ENCODE results near the gene PTGDR. TPM values are rescaled to one million over a fixed set of nuclear protein-coding genes. Genes with fewer than 3 reads are reported as not detected.

Gene PTGDR
- total RNA-seq, 1 donor from 2014 or later = 0.23 TPM

DNA sequence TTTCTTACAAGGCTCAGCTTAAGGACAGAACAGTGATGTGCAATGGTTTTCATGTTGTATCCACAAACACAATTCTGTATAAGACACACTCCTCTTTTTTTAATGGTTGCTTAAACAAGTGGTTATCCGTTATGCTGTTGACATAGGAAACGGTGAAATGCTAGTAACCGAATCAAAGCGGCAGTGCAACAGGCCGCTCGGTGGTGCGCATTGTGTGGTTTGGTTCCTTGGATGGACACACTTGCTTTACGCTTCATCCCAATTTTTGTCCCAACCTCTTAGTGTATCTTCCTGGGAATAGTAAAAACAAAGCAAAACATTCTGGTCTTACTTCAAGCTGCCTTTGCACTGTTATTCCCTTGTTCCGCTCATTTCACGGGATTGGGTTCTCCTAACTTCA is 46.0 kb downstream of the PTGDR start:
- Mint-ChIP-seq H3K4me3 (ENCODE audit: unreplicated experiment) (peak overlapping the region; percentile 82), H3K4me1 (ENCODE audit: unreplicated experiment) (peaks cover 14% of the 10 kb centered on the region), H3K27ac (ENCODE audit: unreplicated experiment) (no peak overlapping the region), H3K27me3 (ENCODE audit: unreplicated experiment) (peaks cover 17% of the 10 kb centered on the region), H3K36me3 (ENCODE audit: low read depth, unreplicated experiment) (peaks cover 9% of the 10 kb centered on the region), H3K9me3 (ENCODE audit: unreplicated experiment) (no peaks in the 10 kb centered on the region)
- no peak for TF ChIP-seq CTCF (IDR thresholded peaks at IDR 0.05; ENCODE audit: unreplicated experiment)
- no peak for DNase-seq (ENCODE audit: low spot score)

GRCh38 chr14:52313903-52314594 is 46.6 kb downstream of the PTGDR start, which contains the start of gene PTGER2:
Gene PTGER2 (plus strand): TSS chr14:52314312. CDS start chr14:52314549, 237 bp downstream.
- Mint-ChIP-seq H3K9me3 (ENCODE audit: unreplicated experiment) (no peaks in the 10 kb centered on the region), H3K4me3 (ENCODE audit: unreplicated experiment) (peak within 1 kb of the TSS; percentile 88), H3K36me3 (ENCODE audit: low read depth, unreplicated experiment) (peaks cover 9% of the 10 kb centered on the region), H3K4me1 (ENCODE audit: unreplicated experiment) (peaks cover 14% of the 10 kb centered on the region), H3K27ac (ENCODE audit: unreplicated experiment) (no peak within 1 kb of the TSS), H3K27me3 (ENCODE audit: unreplicated experiment) (peaks cover 17% of the 10 kb centered on the region)
- DNase-seq (ENCODE audit: low spot score) = peak; percentile 48
- TF ChIP-seq CTCF (IDR thresholded peaks at IDR 0.05; ENCODE audit: unreplicated experiment) = no peak

DNA sequence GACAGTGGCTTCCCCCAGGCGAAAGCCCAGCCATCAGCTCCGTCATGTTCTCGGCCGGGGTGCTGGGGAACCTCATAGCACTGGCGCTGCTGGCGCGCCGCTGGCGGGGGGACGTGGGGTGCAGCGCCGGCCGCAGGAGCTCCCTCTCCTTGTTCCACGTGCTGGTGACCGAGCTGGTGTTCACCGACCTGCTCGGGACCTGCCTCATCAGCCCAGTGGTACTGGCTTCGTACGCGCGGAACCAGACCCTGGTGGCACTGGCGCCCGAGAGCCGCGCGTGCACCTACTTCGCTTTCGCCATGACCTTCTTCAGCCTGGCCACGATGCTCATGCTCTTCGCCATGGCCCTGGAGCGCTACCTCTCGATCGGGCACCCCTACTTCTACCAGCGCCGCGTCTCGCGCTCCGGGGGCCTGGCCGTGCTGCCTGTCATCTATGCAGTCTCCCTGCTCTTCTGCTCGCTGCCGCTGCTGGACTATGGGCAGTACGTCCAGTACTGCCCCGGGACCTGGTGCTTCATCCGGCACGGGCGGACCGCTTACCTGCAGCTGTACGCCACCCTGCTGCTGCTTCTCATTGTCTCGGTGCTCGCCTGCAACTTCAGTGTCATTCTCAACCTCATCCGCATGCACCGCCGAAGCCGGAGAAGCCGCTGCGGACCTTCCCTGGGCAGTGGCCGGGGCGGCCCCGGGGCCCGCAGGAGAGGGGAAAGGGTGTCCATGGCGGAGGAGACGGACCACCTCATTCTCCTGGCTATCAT is 47.3 kb downstream of the PTGDR start:
- H3K36me3 Mint-ChIP-seq (ENCODE audit: low read depth, unreplicated experiment) = peaks cover 9% of the 10 kb centered on the region
- peak overlapping the region; percentile 88 for H3K4me3 Mint-ChIP-seq (ENCODE audit: unreplicated experiment)
- H3K27me3 Mint-ChIP-seq (ENCODE audit: unreplicated experiment) = peaks cover 17% of the 10 kb centered on the region

DNA sequence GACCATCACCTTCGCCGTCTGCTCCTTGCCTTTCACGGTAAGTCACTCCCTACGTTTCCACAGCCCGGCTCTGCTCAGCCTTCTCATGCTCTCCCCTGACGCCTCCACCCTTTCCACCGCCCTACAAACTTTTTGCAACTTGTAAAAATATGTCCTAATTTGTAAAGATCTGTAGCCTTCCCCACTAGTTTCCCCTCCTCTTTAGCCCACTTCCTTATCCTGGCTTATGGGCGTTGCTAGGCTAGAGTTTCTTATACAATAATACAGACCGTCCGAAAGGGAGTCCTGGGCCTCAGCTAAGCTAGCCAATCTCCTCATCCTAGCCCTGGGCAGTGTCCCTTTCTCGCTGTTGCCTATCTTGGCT is 47.8 kb downstream of the PTGDR start:
- DNase-seq (ENCODE audit: low spot score) = no peak
- Mint-ChIP-seq H3K36me3 (ENCODE audit: low read depth, unreplicated experiment) (peaks cover 9% of the 10 kb centered on the region), H3K4me1 (ENCODE audit: unreplicated experiment) (peaks cover 14% of the 10 kb centered on the region), H3K9me3 (ENCODE audit: unreplicated experiment) (no peaks in the 10 kb centered on the region), H3K27me3 (ENCODE audit: unreplicated experiment) (peaks cover 17% of the 10 kb centered on the region), H3K27ac (ENCODE audit: unreplicated experiment) (no peak overlapping the region), H3K4me3 (ENCODE audit: unreplicated experiment) (peak overlapping the region; percentile 88)
- no peak for TF ChIP-seq CTCF (IDR thresholded peaks at IDR 0.05; ENCODE audit: unreplicated experiment)

More for the DNA sequence above, 47.3 kb downstream of the PTGDR start:
- Mint-ChIP-seq H3K9me3 (ENCODE audit: unreplicated experiment) (no peaks in the 10 kb centered on the region), H3K4me1 (ENCODE audit: unreplicated experiment) (peaks cover 14% of the 10 kb centered on the region), H3K27ac (ENCODE audit: unreplicated experiment) (no peak overlapping the region)
- peak; percentile 26 for DNase-seq (ENCODE audit: low spot score)
- TF ChIP-seq CTCF (IDR thresholded peaks at IDR 0.05; ENCODE audit: unreplicated experiment) = no peak

GRCh38 chr14:52318062-52318461 is 50.6 kb downstream of the PTGDR start:
- peaks cover 20% of the 10 kb centered on the region for H3K27me3 Mint-ChIP-seq (ENCODE audit: unreplicated experiment)

More at GRCh38 chr14:52318062-52318461, 50.6 kb downstream of the PTGDR start:
- DNase-seq (ENCODE audit: low spot score) = no peak
- no peak for TF ChIP-seq CTCF (IDR thresholded peaks at IDR 0.05; ENCODE audit: unreplicated experiment)
- Mint-ChIP-seq H3K4me3 (ENCODE audit: unreplicated experiment) (no peak overlapping the region), H3K36me3 (ENCODE audit: low read depth, unreplicated experiment) (peaks cover 13% of the 10 kb centered on the region), H3K27ac (ENCODE audit: unreplicated experiment) (no peak overlapping the region), H3K4me1 (ENCODE audit: unreplicated experiment) (peaks cover 14% of the 10 kb centered on the region), H3K9me3 (ENCODE audit: unreplicated experiment) (peaks cover 5% of the 10 kb centered on the region)

All from endothelial cell (in vitro differentiated cells).